SK-N-SH treated with all-trans-retinoic acid at 6 μM for 48 hours (cell line): ENCODE results near the gene CYP27B1.

Experiments
- ARNTL ChIP-seq: fragments of 450-650 bp; formaldehyde crosslinking; IDR thresholded peaks from 2 replicates; pipeline ENCODE4 v1.5.0; 2020; ENCODE audit warnings: low read depth, mild to moderate bottlenecking, moderate library complexity, borderline replicate concordance
- OSR1 ChIP-seq: fragments of 250-450 bp; sonication (Bioruptor Pico); IDR thresholded peaks from 2 replicates; pipeline ENCODE4 v1.8.0; 2022; ENCODE audit warnings: moderate library complexity, mild to moderate bottlenecking, inconsistent platforms
- ZFP3 ChIP-seq: fragments of 250-450 bp; sonication (Bioruptor Pico); IDR thresholded peaks from 2 replicates; pipeline ENCODE4 v1.5.0; 2020; ENCODE audit warnings: mild to moderate bottlenecking, moderate library complexity
- ZNF70 ChIP-seq: fragments of 450-650 bp; formaldehyde crosslinking; IDR thresholded peaks from 2 replicates; pipeline ENCODE4 v1.5.0; 2020; ENCODE audit warnings: mild to moderate bottlenecking, moderate library complexity
- TF ChIP-seq, protein P1 (sequence below): fragments of 250-450 bp; sonication (Bioruptor Pico); IDR thresholded peaks from 2 replicates; pipeline ENCODE4 v1.8.0; 2020; ENCODE audit warnings: mild to moderate bottlenecking, moderate library complexity, borderline replicate concordance

GRCh38 chr12:57767876-57768275 is 998 bp upstream of the CYP27B1 start:
- TF ChIP-seq ZFP3 (CRISPR knock-in tag) (no peak), ARNTL (CRISPR knock-in tag) (no peak), ZNF70 (CRISPR knock-in tag) (no peak), OSR1 (CRISPR knock-in tag) (no peak)
- TF ChIP-seq, protein P1, sequence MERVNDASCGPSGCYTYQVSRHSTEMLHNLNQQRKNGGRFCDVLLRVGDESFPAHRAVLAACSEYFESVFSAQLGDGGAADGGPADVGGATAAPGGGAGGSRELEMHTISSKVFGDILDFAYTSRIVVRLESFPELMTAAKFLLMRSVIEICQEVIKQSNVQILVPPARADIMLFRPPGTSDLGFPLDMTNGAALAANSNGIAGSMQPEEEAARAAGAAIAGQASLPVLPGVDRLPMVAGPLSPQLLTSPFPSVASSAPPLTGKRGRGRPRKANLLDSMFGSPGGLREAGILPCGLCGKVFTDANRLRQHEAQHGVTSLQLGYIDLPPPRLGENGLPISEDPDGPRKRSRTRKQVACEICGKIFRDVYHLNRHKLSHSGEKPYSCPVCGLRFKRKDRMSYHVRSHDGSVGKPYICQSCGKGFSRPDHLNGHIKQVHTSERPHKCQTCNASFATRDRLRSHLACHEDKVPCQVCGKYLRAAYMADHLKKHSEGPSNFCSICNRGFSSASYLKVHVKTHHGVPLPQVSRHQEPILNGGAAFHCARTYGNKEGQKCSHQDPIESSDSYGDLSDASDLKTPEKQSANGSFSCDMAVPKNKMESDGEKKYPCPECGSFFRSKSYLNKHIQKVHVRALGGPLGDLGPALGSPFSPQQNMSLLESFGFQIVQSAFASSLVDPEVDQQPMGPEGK (CRISPR knock-in tag): no peak
